Activated naive CD4-positive, alpha-beta T cell treated with anti-CD3 and anti-CD28 coated beads, Interleukin-2, amount 50 U/mL, for 72 hours (primary cell): ENCODE results near the gene BTBD9. TPM values are rescaled to one million over a fixed set of nuclear protein-coding genes. Genes with fewer than 3 reads are reported as not detected.

Source experiments
- ATAC-seq, 2 donors: fragments of 150-1000 bp; cut with Tn5 transposase; 2 replicates each; pipeline ENCODE4 v1.10.0; 2021; ENCODE audit warnings: mild to moderate bottlenecking in 2 of 2, moderate library complexity in 2 of 2
- DNase-seq, 2 donors: peaks; one replicate each; pipeline ENCODE4 v3.0.0; 2021 to 2022; ENCODE audit warnings: low spot score in 2 of 2
- H3K27ac Mint-ChIP-seq, 2 donors: one replicate each; pipeline ENCODE4 v1.8.0; 2022; ENCODE audit warnings: mild to moderate bottlenecking in 2 of 2, mixed read lengths in 2 of 2
- H3K36me3 Mint-ChIP-seq, 2 donors: one replicate each; pipeline ENCODE4 v1.8.0; 2022; ENCODE audit warnings: mixed read lengths in 2 of 2
- H3K9me3 Mint-ChIP-seq, 2 donors: one replicate each; pipeline ENCODE4 v1.8.0; 2022; ENCODE audit warnings: mixed read lengths in 2 of 2
- total RNA-seq, 2 donors: library from RNA; stranded (reverse); gene quantifications; one replicate each; pipeline ENCODE4 v1.2.3, GENCODE V29; 2022

The BTBD9 gene
- total RNA-seq, 2 donors from 2014 or later = 10.5 to 18.8 TPM

GRCh38 chr6:38282911-38283310 is 356.8 kb downstream of the BTBD9 start:
- DNase-seq (no peak), ATAC-seq (no peak)
- no peaks in the 10 kb centered on the region for H3K36me3 Mint-ChIP-seq

GRCh38 chr6:38281126-38281525 is 358.6 kb downstream of the BTBD9 start:
- H3K9me3 Mint-ChIP-seq = no peaks in the 10 kb centered on the region
- no peaks in the 10 kb centered on the region for H3K36me3 Mint-ChIP-seq
- no peak for ATAC-seq
- no peak overlapping the region for H3K27ac Mint-ChIP-seq
- DNase-seq = no peak

More at GRCh38 chr6:38282911-38283310, 356.8 kb downstream of the BTBD9 start:
- no peaks in the 10 kb centered on the region for H3K9me3 Mint-ChIP-seq
- peak overlapping the region in 1 of 2 donors; percentile 4 for H3K27ac Mint-ChIP-seq

- no peak overlapping the region for H3K27ac Mint-ChIP-seq
- no peaks in the 10 kb centered on the region for H3K36me3 Mint-ChIP-seq
- ATAC-seq (no peak), DNase-seq (no peak)
- H3K9me3 Mint-ChIP-seq = no peaks in the 10 kb centered on the region
Measured at GRCh38 chr6:38279963-38280588, 359.7 kb downstream of the BTBD9 start.

- DNase-seq (no peak), ATAC-seq (no peak)
- Mint-ChIP-seq H3K36me3 (no peaks in the 10 kb centered on the region), H3K9me3 (no peaks in the 10 kb centered on the region), H3K27ac (no peak overlapping the region)
Measured at GRCh38 chr6:38279423-38279822, 360.3 kb downstream of the BTBD9 start.

- no peak for DNase-seq
- no peak for ATAC-seq
- no peaks in the 10 kb centered on the region for H3K36me3 Mint-ChIP-seq
- no peak overlapping the region for H3K27ac Mint-ChIP-seq
- H3K9me3 Mint-ChIP-seq = no peaks in the 10 kb centered on the region
Measured at GRCh38 chr6:38273325-38273724, 366.4 kb downstream of the BTBD9 start.

GRCh38 chr6:38272222-38272621 is 367.5 kb downstream of the BTBD9 start:
- Mint-ChIP-seq H3K36me3 (no peaks in the 10 kb centered on the region), H3K9me3 (no peaks in the 10 kb centered on the region), H3K27ac (no peak overlapping the region)
- DNase-seq (no peak), ATAC-seq (no peak)

GRCh38 chr6:38271081-38271480 is 368.6 kb downstream of the BTBD9 start:
- DNase-seq (no peak), ATAC-seq (no peak)
- H3K9me3 Mint-ChIP-seq = no peaks in the 10 kb centered on the region
- no peaks in the 10 kb centered on the region for H3K36me3 Mint-ChIP-seq
- no peak overlapping the region for H3K27ac Mint-ChIP-seq

GRCh38 chr6:38270367-38270766 is 369.4 kb downstream of the BTBD9 start:
- H3K9me3 Mint-ChIP-seq = no peaks in the 10 kb centered on the region
- H3K27ac Mint-ChIP-seq = no peak overlapping the region
- no peaks in the 10 kb centered on the region for H3K36me3 Mint-ChIP-seq
- ATAC-seq (no peak), DNase-seq (no peak)

GRCh38 chr6:38269461-38270172 is 370.1 kb downstream of the BTBD9 start:
- H3K27ac Mint-ChIP-seq = no peak overlapping the region
- ATAC-seq (no peak), DNase-seq (no peak)
- no peaks in the 10 kb centered on the region for H3K9me3 Mint-ChIP-seq
- H3K36me3 Mint-ChIP-seq = no peaks in the 10 kb centered on the region

GRCh38 chr6:38268342-38268741 is 371.4 kb downstream of the BTBD9 start:
- DNase-seq (no peak), ATAC-seq (no peak)
- H3K36me3 Mint-ChIP-seq = peaks cover 0 to 6% of the 10 kb centered on the region in 2 donors
- no peaks in the 10 kb centered on the region for H3K9me3 Mint-ChIP-seq
- no peak overlapping the region for H3K27ac Mint-ChIP-seq

GRCh38 chr6:38266921-38267354 is 372.8 kb downstream of the BTBD9 start:
- H3K36me3 Mint-ChIP-seq = peaks cover 0 to 6% of the 10 kb centered on the region in 2 donors
- H3K9me3 Mint-ChIP-seq = no peaks in the 10 kb centered on the region
- H3K27ac Mint-ChIP-seq = no peak overlapping the region
- ATAC-seq = no peak
- DNase-seq = no peak

- ATAC-seq = no peak
- peaks cover 0 to 6% of the 10 kb centered on the region in 2 donors for H3K36me3 Mint-ChIP-seq
- no peaks in the 10 kb centered on the region for H3K9me3 Mint-ChIP-seq
- H3K27ac Mint-ChIP-seq = peak overlapping the region in 1 of 2 donors; percentile 64
- no peak for DNase-seq
Measured at GRCh38 chr6:38264605-38265004, 375.1 kb downstream of the BTBD9 start.

- no peak for DNase-seq
- ATAC-seq = peak; percentile 36 to 68
- Mint-ChIP-seq H3K36me3 (peaks cover 0 to 6% of the 10 kb centered on the region in 2 donors), H3K27ac (no peak overlapping the region), H3K9me3 (no peaks in the 10 kb centered on the region)
Measured at GRCh38 chr6:38262609-38263008, 377.1 kb downstream of the BTBD9 start.

GRCh38 chr6:38262026-38262425 is 377.7 kb downstream of the BTBD9 start:
- ATAC-seq (peak in 1 of 2 donors; percentile 26), DNase-seq (no peak)
- Mint-ChIP-seq H3K36me3 (peaks cover 0 to 6% of the 10 kb centered on the region in 2 donors), H3K9me3 (no peaks in the 10 kb centered on the region), H3K27ac (no peak overlapping the region)

GRCh38 chr6:38261626-38262025 is 378.1 kb downstream of the BTBD9 start:
- no peak for DNase-seq
- no peaks in the 10 kb centered on the region for H3K9me3 Mint-ChIP-seq
- ATAC-seq = no peak
- H3K36me3 Mint-ChIP-seq = peaks cover 3 to 6% of the 10 kb centered on the region in 2 donors
- H3K27ac Mint-ChIP-seq = no peak overlapping the region

- ATAC-seq = peak; percentile 47 to 81
- H3K36me3 Mint-ChIP-seq = peaks cover 21 to 22% of the 10 kb centered on the region in 2 donors
- no peak for DNase-seq
- H3K9me3 Mint-ChIP-seq = peaks cover 0 to 3% of the 10 kb centered on the region in 2 donors
- peak overlapping the region; percentile 55 to 56 for H3K27ac Mint-ChIP-seq
Measured at GRCh38 chr6:38259736-38260135, 380.0 kb downstream of the BTBD9 start.

- peak in 1 of 2 donors; percentile 35 for ATAC-seq
- no peaks in the 10 kb centered on the region for H3K9me3 Mint-ChIP-seq
Measured at GRCh38 chr6:38248500-38249234, 391.1 kb downstream of the BTBD9 start.

More at GRCh38 chr6:38248500-38249234, 391.1 kb downstream of the BTBD9 start:
- Mint-ChIP-seq H3K27ac (no peak overlapping the region), H3K36me3 (peaks cover 5 to 6% of the 10 kb centered on the region in 2 donors)
- DNase-seq = no peak
